H1 (cell line): ENCODE results near the gene SPPL2B. TPM values are rescaled to one million over a fixed set of nuclear protein-coding genes. Genes with fewer than 3 reads are reported as not detected.

Experiments used
- CTCF ChIA-PET: fragments of 300-600 bp; sonication (Branson Sonifier 250); formaldehyde crosslinking; loops from one replicate; lab custom pipeline; 2021; ENCODE audit not compliant: partially characterized antibody; lab: Charles Lee
- POLR2A ChIA-PET: fragments of 300-600 bp; sonication (Branson Sonifier 250); formaldehyde crosslinking; loops from one replicate; lab custom pipeline; 2021; ENCODE audit warnings: inconsistent platforms; ENCODE audit not compliant: partially characterized antibody; lab: Charles Lee
- DNase-seq, 2 experiments: peaks; one replicate each; pipeline versions ENCODE4 v3.0.0 to v3.0.0-alpha.2; 2010 to 2022; ENCODE audit warnings: low spot score in 2 of 2, low read depth in 1 of 2, mixed read lengths in 1 of 2
- FAIRE-seq: peaks from 2 replicates; lab custom pipeline; 2011; peaks lifted over from hg19 to GRCh38; lab: Jason Lieb, UNC
- H2AFZ ChIP-seq: 2 replicates; pipeline ENCODE4 v1.8.1; 2012; ENCODE audit warnings: low read length, inconsistent platforms
- H2AK5ac ChIP-seq: 2 replicates; pipeline ENCODE4 v1.6.1; 2013; ENCODE audit warnings: low read depth, low read length
- H2BK120ac ChIP-seq: replicated peaks from 2 replicates; pipeline ENCODE3; 2013; ENCODE audit warnings: low read depth, low read length, inconsistent platforms
- H2BK12ac ChIP-seq: 2 replicates; pipeline ENCODE4 v1.6.1; 2013; ENCODE audit warnings: low read depth, low read length
- H2BK15ac ChIP-seq: 2 replicates; pipeline ENCODE4 v1.6.1; 2013; ENCODE audit warnings: low read length
- H2BK20ac ChIP-seq: 2 replicates; pipeline ENCODE4 v1.6.1; 2013; ENCODE audit warnings: low read length
- H2BK5ac ChIP-seq: 2 replicates; pipeline ENCODE4 v1.6.1; 2013; ENCODE audit warnings: low read depth, low read length
- H3K14ac ChIP-seq: 2 replicates; pipeline ENCODE4 v1.6.1; 2013; ENCODE audit warnings: inconsistent platforms; ENCODE audit not compliant: insufficient read length
- H3K18ac ChIP-seq: 2 replicates; pipeline ENCODE4 v1.6.1; 2013; ENCODE audit warnings: low read length; ENCODE audit errors: extremely low read depth
- H3K23ac ChIP-seq: 2 replicates; pipeline ENCODE4 v1.6.1; 2013; ENCODE audit warnings: inconsistent platforms; ENCODE audit not compliant: insufficient read length
- H3K23me2 ChIP-seq: 2 replicates; pipeline ENCODE4 v1.6.1; 2013; ENCODE audit warnings: low read depth, low read length
- H3K27ac ChIP-seq: 2 replicates; pipeline ENCODE4 v1.6.1; 2011; ENCODE audit warnings: low read depth, low read length, inconsistent platforms
- H3K27me3 ChIP-seq, 4 experiments: replicated peaks in 1 of 4; 1 replicate in 1 of 4; 2 replicates in 3 of 4; pipeline versions ENCODE4 v1.6.1 to v1.8.1; 2011 to 2013; ENCODE audit warnings: low read length in 3 of 4, mild to moderate bottlenecking in 3 of 4, inconsistent platforms in 2 of 4, mixed read lengths in 2 of 4, moderate library complexity in 1 of 4; ENCODE audit not compliant: control insufficient read depth in 3 of 4, insufficient read depth in 3 of 4; ENCODE audit errors: extremely low read depth in 1 of 4
- H3K36me3 ChIP-seq, 4 experiments: 2 replicates each; pipeline versions ENCODE4 v1.6.1 to v1.8.1; 2011 to 2013; ENCODE audit warnings: mild to moderate bottlenecking in 4 of 4, low read length in 3 of 4, moderate library complexity in 2 of 4, control low read depth in 1 of 4, inconsistent platforms in 1 of 4; ENCODE audit not compliant: insufficient read depth in 4 of 4, control insufficient read depth in 2 of 4
- H3K4ac ChIP-seq: replicated peaks from 2 replicates; pipeline ENCODE3; 2013; ENCODE audit warnings: low read length, low read depth, mixed read lengths, inconsistent platforms; ENCODE audit not compliant: insufficient read length
- H3K4me1 ChIP-seq, 4 experiments: replicated peaks in 1 of 4; 1 replicate in 1 of 4; 2 replicates in 3 of 4; pipeline versions ENCODE4 v1.6.1 to v1.8.1; 2011 to 2013; ENCODE audit warnings: low read length in 3 of 4, inconsistent platforms in 2 of 4, mixed read lengths in 1 of 4; ENCODE audit not compliant: insufficient read depth in 4 of 4, control insufficient read depth in 3 of 4
- H3K4me2 ChIP-seq, 2 experiments: 2 replicates each; pipeline versions ENCODE4 v1.6.1 to v1.8.1; 2011 to 2013; ENCODE audit warnings: low read depth in 2 of 2, low read length in 2 of 2, control low read depth in 1 of 2, inconsistent platforms in 1 of 2, mild to moderate bottlenecking in 1 of 2; ENCODE audit not compliant: insufficient read depth in 1 of 2
- H3K4me3 ChIP-seq, 4 experiments: fragments of 200-600, 300-600 bp in 1 of 4; sonication (generic), shearing (Covaris generic), sonication (Bioruptor Twin) in 1 of 4; 2 replicates each; pipeline versions ENCODE4 v1.5.1 to v1.8.1; 2011 to 2016; ENCODE audit warnings: low read length in 4 of 4, low read depth in 3 of 4, control low read depth in 2 of 4, inconsistent platforms in 2 of 4, mild to moderate bottlenecking in 2 of 4, mixed read lengths in 1 of 4, moderate library complexity in 1 of 4; ENCODE audit not compliant: insufficient read depth in 2 of 4; ENCODE audit errors: extremely low read depth in 1 of 4
- H3K56ac ChIP-seq: replicated peaks from 2 replicates; pipeline ENCODE3; 2013; ENCODE audit warnings: low read depth, mild to moderate bottlenecking, mixed read lengths, low read length, inconsistent platforms; ENCODE audit not compliant: insufficient read length
- H3K79me1 ChIP-seq: 2 replicates; pipeline ENCODE4 v1.6.1; 2013; ENCODE audit warnings: low read depth, low read length, control low read depth
- H3K79me2 ChIP-seq, 2 experiments: 2 replicates each; pipeline versions ENCODE4 v1.6.1 to v1.8.1; 2012 to 2013; ENCODE audit warnings: low read length in 2 of 2, mild to moderate bottlenecking in 2 of 2, inconsistent platforms in 1 of 2; ENCODE audit not compliant: insufficient read depth in 2 of 2, control insufficient read depth in 1 of 2
- H3K9ac ChIP-seq, 4 experiments: replicated peaks in 1 of 4; 1 replicate in 1 of 4; 2 replicates in 3 of 4; pipeline versions ENCODE4 v1.6.1 to v1.8.1; 2011 to 2013; ENCODE audit warnings: low read depth in 3 of 4, low read length in 3 of 4, control low read depth in 2 of 4, mild to moderate bottlenecking in 2 of 4, moderate library complexity in 2 of 4, inconsistent platforms in 1 of 4; ENCODE audit errors: extremely low read depth in 1 of 4
- H3K9me3 ChIP-seq, 2 experiments: 2 replicates each; pipeline versions ENCODE4 v1.6.1 to v1.8.1; 2012 to 2013; ENCODE audit warnings: mild to moderate bottlenecking in 2 of 2, moderate library complexity in 2 of 2, control low read depth in 1 of 2, inconsistent platforms in 1 of 2, low read depth in 1 of 2, low read length in 1 of 2, mixed read lengths in 1 of 2; ENCODE audit not compliant: insufficient read depth in 2 of 2
- H4K20me1 ChIP-seq, 2 experiments: replicated peaks in 1 of 2; 2 replicates each; pipeline versions ENCODE3 to v1.8.1; 2011 to 2013; ENCODE audit warnings: inconsistent platforms in 2 of 2, low read length in 2 of 2, mild to moderate bottlenecking in 1 of 2; ENCODE audit not compliant: insufficient read depth in 2 of 2, control insufficient read depth in 1 of 2
- H4K5ac ChIP-seq: 2 replicates; pipeline ENCODE4 v1.6.1; 2013; ENCODE audit warnings: low read length, low read depth, mixed read lengths, inconsistent platforms; ENCODE audit not compliant: insufficient read length
- H4K8ac ChIP-seq: 2 replicates; pipeline ENCODE4 v1.8.0; 2013; ENCODE audit warnings: mild to moderate bottlenecking, moderate library complexity, low read length, inconsistent platforms; ENCODE audit not compliant: insufficient read depth; ENCODE audit errors: extremely low read depth
- H4K91ac ChIP-seq: replicated peaks from 2 replicates; pipeline ENCODE3; 2013; ENCODE audit warnings: low read length, mixed read lengths, inconsistent platforms; ENCODE audit not compliant: insufficient read length
- ATF2 ChIP-seq: IDR thresholded peaks from 2 replicates; pipeline ENCODE4 v1.6.1; 2012; ENCODE audit warnings: low read length, inconsistent platforms
- CHD2 ChIP-seq: IDR thresholded peaks from 2 replicates; pipeline ENCODE4 v1.6.1; 2012; ENCODE audit warnings: low read length, improper control_type of control experiment
- CREB1 ChIP-seq: IDR thresholded peaks from 2 replicates; pipeline ENCODE4 v1.6.1; 2012; ENCODE audit warnings: inconsistent platforms
- CTBP2 ChIP-seq: IDR thresholded peaks from 2 replicates; pipeline ENCODE4 v1.7.0; 2011; ENCODE audit warnings: borderline replicate concordance, mild to moderate bottlenecking, moderate library complexity, mixed read lengths, low read length; ENCODE audit not compliant: insufficient read depth, insufficient read length
- E2F6 ChIP-seq: IDR thresholded peaks from 2 replicates; pipeline ENCODE4 v1.6.1; 2012; ENCODE audit warnings: inconsistent platforms
- EZH2 ChIP-seq: fragments of 200-600 bp; sonication (generic); IDR thresholded peaks from 2 replicates; pipeline ENCODE4 v1.7.1; 2012; ENCODE audit warnings: low read depth, mild to moderate bottlenecking, moderate library complexity, low read length, inconsistent platforms; ENCODE audit not compliant: severe bottlenecking
- GABPA ChIP-seq: IDR thresholded peaks from 2 replicates; pipeline ENCODE4 v1.6.1; 2011; ENCODE audit warnings: mild to moderate bottlenecking, low read length, moderate library complexity, borderline replicate concordance; ENCODE audit not compliant: insufficient read depth
- JUND ChIP-seq: IDR thresholded peaks from 2 replicates; pipeline ENCODE4 v1.6.1; 2011; ENCODE audit warnings: mild to moderate bottlenecking, improper control_type of control experiment, low read length
- POLR2A ChIP-seq, 2 experiments: IDR thresholded peaks; 1 replicate in 1 of 2; 2 replicates in 1 of 2; pipeline ENCODE4 v1.6.1; 2011; ENCODE audit warnings: low read depth in 2 of 2, low read length in 2 of 2, mild to moderate bottlenecking in 2 of 2; ENCODE audit errors: control extremely low read depth in 1 of 2
- SP2 ChIP-seq: IDR thresholded peaks from 2 replicates; pipeline ENCODE4 v1.6.1; 2012; ENCODE audit warnings: mild to moderate bottlenecking, low read length, inconsistent platforms
- WGBS, 2 experiments: shearing (Covaris generic) in 1 of 2; methylation state at CpG; one replicate each; pipeline versions ENCODE4 v1.1.6 to v1.1.7; 2013 to 2015; ENCODE audit warnings: low lambda C conversion rate in 2 of 2, mixed read lengths in 2 of 2, inconsistent platforms in 1 of 2, low coverage in 1 of 2, missing lambda C conversion rate in 1 of 2; ENCODE audit not compliant: insufficient replicate concordance in 2 of 2, insufficient coverage in 1 of 2, insufficient read length in 1 of 2; ENCODE audit errors: extremely low coverage in 1 of 2, missing lambda C conversion rate in 1 of 2; 5-methylcytosine and 5-hydroxymethylcytosine counted together
- polyA plus RNA-seq, 7 experiments: library from polyadenylated mRNA; depleted of rRNA in 3 of 7; stranded (reverse) in 5 of 7; unstranded in 2 of 7; fragments of >200 nt in 5 of 7; fragments of 200-250 nt in 2 of 7; gene quantifications; 1 replicate in 5 of 7; 2 replicates in 1 of 7; 4 replicates in 1 of 7; pipeline versions ENCODE4 v1.2.1 to v1.2.3, GENCODE V29; 2011 to 2013; ENCODE audit warnings: missing spikeins in 2 of 7, mixed read lengths in 2 of 7
- total RNA-seq: library from RNA; stranded (reverse); fragmentation: NEBNext Ultra II Directional; extraction: Animal tissue kit (Norgen Biotek cat#: 25700); gene quantifications from 2 replicates; pipeline ENCODE4 v1.2.1, GENCODE V29; 2021

SPPL2B gene
- total and polyA plus RNA-seq, 2 of the 8 experiments (the other 6 are each of a cell fraction or from before 2014, with no cell fraction given) = 34.8 to 55.7 TPM

- Histone ChIP-seq H3K27me3 (no peaks in the 10 kb centered on the region), H2BK5ac (no peak overlapping the region), H4K91ac (no peak overlapping the region), H3K9me3 (no peaks in the 10 kb centered on the region), H2BK12ac (no peak overlapping the region), H3K14ac (no peak overlapping the region), H3K23ac (no peak overlapping the region), H3K27ac (no peak overlapping the region), H2BK120ac (no peak overlapping the region), H4K5ac (no peak overlapping the region), H3K4ac (no peak overlapping the region), H4K8ac (no peak overlapping the region; the same call in 1 of the 2 replicates), H2AK5ac (no peak overlapping the region), H3K4me3 (no peak overlapping the region), H3K23me2 (no peaks in the 10 kb centered on the region), H3K56ac (no peak overlapping the region), H4K20me1 (no peaks in the 10 kb centered on the region), H3K36me3 (no peaks in the 10 kb centered on the region), H3K18ac (no peak overlapping the region), H2BK20ac (no peak overlapping the region), H2AFZ (no peak overlapping the region), H3K9ac (no peak overlapping the region), H3K4me2 (no peak overlapping the region), H2BK15ac (no peak overlapping the region), H3K79me2 (no peaks in the 10 kb centered on the region), H3K79me1 (no peaks in the 10 kb centered on the region), H3K4me1 (peaks cover 0 to 4% (median under 1%) of the 10 kb centered on the region in 4 experiments; a peak in 4 of 7 replicates)
- 81% methylated on average over 7 of the region's 7 CpGs; no CpG with 5 or more reads in 1 of the 2 experiments for WGBS, 2 experiments
- DNase-seq (no peak), FAIRE-seq (no peak)
- ChIA-PET CTCF (interaction anchor here (0.7 to 9.8 kb wide), 43 partner anchors 8 to 774 kb away, joined by 3 to 106 read pairs (median 7); partner anchors contain the start of genes AMH, JSRP1, LSM7 and SPPL2B), POLR2A (interaction anchor here (0.6 to 4.1 kb wide), 15 partner anchors 11 to 85 kb away, joined by 3 to 29 read pairs (median 5); partner anchors contain the start of genes AMH, LSM7, PLEKHJ1 and SPPL2B)
- no peak for TF ChIP-seq EZH2
- TF ChIP-seq E2F6 = no peak
- TF ChIP-seq GABPA = no peak
- TF ChIP-seq ATF2 = no peak
- TF ChIP-seq CTBP2 = no peak
- TF ChIP-seq SP2 = no peak
- TF ChIP-seq JUND = no peak
- no peak for TF ChIP-seq CREB1
- TF ChIP-seq POLR2A (IDR thresholded peaks at IDR 0.05; ENCODE audit: control extremely low read depth in 1 of 2, low read depth in 2 of 2, low read length in 2 of 2) = no peak
- TF ChIP-seq CHD2 = no peak
Observed at GRCh38 chr19:2315121-2315817, 13.2 kb upstream of the SPPL2B start.
